Stimulated activated naive CD8-positive, alpha-beta T cell treated with anti-CD3 and anti-CD28 coated beads, Interleukin-15, amount 100 ng/mL, for 72 hours (primary cell): ENCODE data around the gene ARHGEF19.
"Not testable (repeated sequence)": the region's sequence is repeated elsewhere in the genome, so short reads cannot be mapped to it uniquely, and the experiment has no call there.

Experiments used
- ATAC-seq: fragments of 150-1000 bp; cut with Tn5 transposase; 2 replicates; pipeline ENCODE4 v1.10.0; 2021; ENCODE audit warnings: mild to moderate bottlenecking, moderate library complexity
- DNase-seq, 2 donors: peaks; one replicate each; pipeline ENCODE4 v3.0.0; 2021 to 2022
- H3K27ac Mint-ChIP-seq, 2 donors: one replicate each; pipeline ENCODE4 v1.8.0; 2022; ENCODE audit warnings: mild to moderate bottlenecking in 2 of 2, mixed read lengths in 2 of 2, moderate library complexity in 2 of 2
- H3K27me3 Mint-ChIP-seq: one replicate; pipeline ENCODE4 v1.8.0; 2022; ENCODE audit warnings: mixed read lengths
- H3K4me1 Mint-ChIP-seq: one replicate; pipeline ENCODE4 v1.8.0; 2022; ENCODE audit warnings: mild to moderate bottlenecking, mixed read lengths
- H3K4me3 Mint-ChIP-seq, 2 donors: one replicate each; pipeline ENCODE4 v1.8.0; 2022; ENCODE audit warnings: mild to moderate bottlenecking in 2 of 2, mixed read lengths in 2 of 2, moderate library complexity in 1 of 2
- H3K9me3 Mint-ChIP-seq, 2 donors: one replicate each; pipeline ENCODE4 v1.8.0; 2022; ENCODE audit warnings: mixed read lengths in 2 of 2

ARHGEF19 gene

GRCh38 chr1:16212251-16212961, at the start of gene ARHGEF19:
TSS of gene ARHGEF19 (minus strand) at chr1:16212652. CDS start at chr1:16209054, 3,598 bp downstream.
- Mint-ChIP-seq H3K9me3 (no peaks in the 10 kb centered on the region), H3K27ac (peak within 1 kb of the TSS in 1 of 2 donors; percentile 56), H3K27me3 (peaks cover 8% of the 10 kb centered on the region), H3K4me1 (peaks cover 14% of the 10 kb centered on the region), H3K4me3 (no peak within 1 kb of the TSS)
- ATAC-seq (no peak), DNase-seq (no peak)

- H3K9me3 Mint-ChIP-seq, result no peaks in the 10 kb centered on the region
- DNase-seq, result no peak
- H3K4me3 Mint-ChIP-seq, result no peak overlapping the region
- no peak overlapping the region for H3K27ac Mint-ChIP-seq
- H3K27me3 Mint-ChIP-seq, result no peaks in the 10 kb centered on the region
- peaks cover 6% of the 10 kb centered on the region for H3K4me1 Mint-ChIP-seq
- no peak for ATAC-seq
These were observed 49.6 kb upstream of the ARHGEF19 start for GRCh38 chr1:16262067-16262466.

DNA sequence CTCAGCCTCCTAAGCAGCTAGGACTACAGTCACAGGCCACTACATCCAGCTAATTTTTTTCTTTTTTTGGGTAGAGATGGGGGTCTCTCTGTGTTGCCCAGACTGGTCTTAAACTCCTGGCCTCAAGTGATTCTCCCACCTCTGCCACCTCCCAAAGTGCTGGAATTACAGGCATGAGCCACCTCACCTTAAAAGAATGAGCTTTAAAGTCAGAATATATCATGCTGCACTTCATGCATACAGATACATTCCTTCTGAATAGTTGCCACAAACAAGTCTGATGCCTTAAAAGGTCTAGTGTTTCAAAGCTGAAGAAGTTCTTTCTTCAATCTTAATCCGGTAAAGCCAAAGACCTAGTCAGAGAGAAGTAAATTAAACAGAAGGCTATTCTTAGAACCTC, 48.4 kb upstream of the ARHGEF19 start:
- Mint-ChIP-seq H3K27me3 (no peaks in the 10 kb centered on the region), H3K9me3 (no peaks in the 10 kb centered on the region), H3K4me1 (no peaks in the 10 kb centered on the region), H3K4me3 (no peak overlapping the region), H3K27ac (no peak overlapping the region)
- ATAC-seq, result no peak
- no peak for DNase-seq

DNA sequence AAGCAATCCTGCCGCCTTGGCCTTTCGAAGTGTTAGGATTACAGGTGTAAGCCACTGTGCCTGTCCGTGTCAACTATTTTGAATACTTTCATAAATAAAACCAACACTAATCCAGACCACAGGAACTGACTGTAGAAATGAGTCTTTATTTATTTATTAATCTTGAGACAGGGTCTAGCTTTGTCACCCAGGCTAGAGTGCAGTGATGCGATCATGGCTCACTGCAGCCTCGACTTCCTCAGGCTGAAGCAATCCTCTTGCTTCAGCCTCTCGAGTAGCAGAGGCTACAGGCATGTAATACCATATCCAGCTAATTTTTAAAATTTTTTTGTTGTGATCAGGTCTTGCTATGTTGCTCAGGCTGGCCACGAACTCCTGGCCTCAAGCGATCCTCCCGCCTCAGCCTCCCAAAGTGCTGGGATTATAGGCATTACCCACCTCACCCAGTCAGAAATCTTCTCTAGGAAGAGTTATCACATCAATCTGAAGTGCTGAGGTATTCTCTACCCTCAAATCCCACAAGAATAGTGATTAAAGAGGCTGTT, 46.2 kb upstream of the ARHGEF19 start:
- ATAC-seq, result no peak
- DNase-seq, result no peak
- Mint-ChIP-seq H3K9me3 (no peaks in the 10 kb centered on the region), H3K4me1 (peaks cover 6% of the 10 kb centered on the region), H3K27me3 (no peaks in the 10 kb centered on the region), H3K4me3 (no peak overlapping the region), H3K27ac (peak overlapping the region in 1 of 2 donors; percentile 42)

DNA sequence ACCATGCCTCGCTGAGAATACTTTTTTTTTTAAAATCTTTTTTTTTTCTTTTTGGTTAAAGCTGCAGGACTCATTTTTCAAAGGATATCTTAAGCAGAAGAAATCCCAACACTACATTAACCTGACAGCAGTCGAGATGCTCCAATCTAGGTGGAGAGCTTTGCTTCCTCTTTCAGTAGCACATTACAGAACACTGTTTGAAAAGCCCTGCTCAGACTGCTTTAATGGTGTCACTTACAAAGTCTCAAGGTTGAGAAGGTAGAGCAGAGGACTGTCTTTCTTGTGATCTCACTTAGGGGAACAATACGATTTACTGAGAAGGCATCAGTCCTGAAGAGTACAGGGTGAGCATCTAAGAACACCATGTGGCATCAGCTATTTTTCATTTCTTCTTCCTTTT, 45.5 kb upstream of the ARHGEF19 start:
- no peak overlapping the region for H3K4me3 Mint-ChIP-seq
- ATAC-seq (no peak), DNase-seq (no peak)
- no peaks in the 10 kb centered on the region for H3K27me3 Mint-ChIP-seq
- H3K4me1 Mint-ChIP-seq, result peaks cover 9% of the 10 kb centered on the region
- H3K27ac Mint-ChIP-seq, result no peak overlapping the region
- no peaks in the 10 kb centered on the region for H3K9me3 Mint-ChIP-seq

GRCh38 chr1:16257556-16257955, 45.1 kb upstream of the ARHGEF19 start:
- ATAC-seq, H3K4me3 Mint-ChIP-seq, DNase-seq: not testable (repeated sequence)

GRCh38 chr1:16256478-16256877, 44.0 kb upstream of the ARHGEF19 start:
- peaks cover 11% of the 10 kb centered on the region for H3K4me1 Mint-ChIP-seq
- no peak overlapping the region for H3K27ac Mint-ChIP-seq
- ATAC-seq (no peak), DNase-seq (no peak)
- H3K4me3 Mint-ChIP-seq, result no peak overlapping the region
- H3K9me3 Mint-ChIP-seq, result no peaks in the 10 kb centered on the region
- H3K27me3 Mint-ChIP-seq, result no peaks in the 10 kb centered on the region

More at GRCh38 chr1:16257556-16257955, 45.1 kb upstream of the ARHGEF19 start:
- H3K9me3 Mint-ChIP-seq, H3K27ac Mint-ChIP-seq, H3K27me3 Mint-ChIP-seq, H3K4me1 Mint-ChIP-seq: not testable (repeated sequence)

GRCh38 chr1:16254263-16254928, 41.9 kb upstream of the ARHGEF19 start:
- DNase-seq, result no peak
- Mint-ChIP-seq H3K9me3 (no peaks in the 10 kb centered on the region), H3K4me1 (peaks cover 28% of the 10 kb centered on the region), H3K4me3 (no peak overlapping the region), H3K27ac (no peak overlapping the region), H3K27me3 (no peaks in the 10 kb centered on the region)
- no peak for ATAC-seq

GRCh38 chr1:16253332-16253922, 41.0 kb upstream of the ARHGEF19 start:
- Mint-ChIP-seq H3K27me3 (no peaks in the 10 kb centered on the region), H3K4me3 (no peak overlapping the region), H3K27ac (peak overlapping the region in 1 of 2 donors; percentile 35), H3K9me3 (no peaks in the 10 kb centered on the region), H3K4me1 (peaks cover 38% of the 10 kb centered on the region)
- ATAC-seq, result no peak
- no peak for DNase-seq

- DNase-seq (no peak), ATAC-seq (no peak)
- Mint-ChIP-seq H3K9me3 (no peaks in the 10 kb centered on the region), H3K4me1 (peaks cover 40% of the 10 kb centered on the region), H3K4me3 (no peak overlapping the region), H3K27me3 (no peaks in the 10 kb centered on the region), H3K27ac (no peak overlapping the region)
These were observed 40.5 kb upstream of the ARHGEF19 start for GRCh38 chr1:16252912-16253311.

DNA sequence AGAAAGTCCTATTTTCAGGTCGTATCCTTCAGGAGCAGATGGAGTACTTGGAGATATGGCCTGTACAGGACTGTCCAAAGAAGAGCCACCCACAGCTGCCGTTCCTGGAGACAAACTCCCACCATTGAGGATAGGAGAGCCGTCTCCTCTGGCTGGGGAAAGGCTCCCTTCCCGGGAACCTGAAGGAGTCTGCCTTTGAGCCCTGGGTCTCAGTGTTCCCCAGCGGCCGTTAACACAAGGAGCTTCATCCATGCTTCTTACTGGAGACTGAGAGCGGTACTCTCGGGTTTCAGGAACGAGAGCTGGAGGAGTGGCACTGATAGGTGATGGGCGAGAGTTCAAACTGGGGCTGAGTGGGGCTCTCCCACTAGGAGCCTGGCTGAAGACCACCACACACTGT, 38.9 kb upstream of the ARHGEF19 start:
- no peak overlapping the region for H3K4me3 Mint-ChIP-seq

GRCh38 chr1:16250524-16251251, 38.2 kb upstream of the ARHGEF19 start:
- no peak for DNase-seq
- H3K27me3 Mint-ChIP-seq, result no peaks in the 10 kb centered on the region
- no peak overlapping the region for H3K27ac Mint-ChIP-seq
- H3K4me1 Mint-ChIP-seq, result peaks cover 40% of the 10 kb centered on the region
- no peak for ATAC-seq
- H3K4me3 Mint-ChIP-seq, result no peak overlapping the region
- no peaks in the 10 kb centered on the region for H3K9me3 Mint-ChIP-seq

More for the DNA sequence above, 38.9 kb upstream of the ARHGEF19 start:
- Mint-ChIP-seq H3K9me3 (no peaks in the 10 kb centered on the region), H3K27me3 (no peaks in the 10 kb centered on the region), H3K4me1 (peaks cover 40% of the 10 kb centered on the region), H3K27ac (no peak overlapping the region)
- ATAC-seq (no peak), DNase-seq (no peak)

- ATAC-seq (no peak), DNase-seq (no peak)
- Mint-ChIP-seq H3K4me3 (peak overlapping the region; percentile 16 to 43), H3K9me3 (no peaks in the 10 kb centered on the region), H3K27ac (peak overlapping the region in 1 of 2 donors; percentile 70), H3K27me3 (no peaks in the 10 kb centered on the region), H3K4me1 (peaks cover 40% of the 10 kb centered on the region)
These were observed 37.3 kb upstream of the ARHGEF19 start for GRCh38 chr1:16249596-16250241.

DNA sequence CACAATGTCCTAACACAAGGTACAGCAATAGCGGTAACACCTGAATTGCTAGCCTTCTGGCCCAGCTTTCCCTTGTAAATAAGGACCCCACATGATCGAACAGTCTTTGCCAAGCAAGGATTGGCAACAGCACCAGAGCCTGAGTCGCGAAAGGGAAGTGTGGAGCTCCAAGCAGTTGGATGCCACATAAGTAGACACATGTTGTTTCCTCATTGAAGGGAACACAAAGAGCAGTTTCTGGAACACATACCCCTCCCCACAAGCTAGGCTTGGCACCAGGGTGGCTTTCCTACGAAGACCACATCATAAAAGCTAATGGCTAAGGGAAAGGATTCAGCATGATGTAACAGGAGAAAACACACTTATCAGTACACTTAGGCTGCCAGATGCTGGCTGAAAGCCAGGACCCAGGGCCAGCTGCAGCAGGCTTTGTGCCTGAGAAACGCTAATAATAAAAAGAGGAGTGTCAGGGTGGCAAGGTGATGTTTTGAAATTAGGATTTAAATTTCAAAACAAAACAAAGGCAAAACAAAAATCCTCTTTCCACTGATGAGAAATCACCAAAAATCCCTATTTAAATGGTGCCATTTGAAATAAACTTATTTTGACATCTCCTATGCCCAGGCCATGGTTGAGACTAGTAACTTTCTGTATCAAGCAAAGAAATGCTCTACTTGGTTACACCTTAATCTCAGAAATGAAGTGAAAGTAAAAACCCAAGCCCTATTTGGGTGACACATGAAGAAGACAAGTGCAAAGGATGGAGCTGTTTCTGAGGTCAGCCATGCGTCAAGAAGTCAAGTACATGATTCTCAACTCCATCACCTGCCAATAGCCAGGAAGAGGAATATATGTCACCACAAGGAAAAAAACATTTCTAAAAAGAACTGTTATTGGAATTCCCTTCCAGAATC, 36.4 kb upstream of the ARHGEF19 start:
- Mint-ChIP-seq H3K27ac (peak overlapping the region; percentile 79 to 82), H3K4me3 (no peak overlapping the region)
- DNase-seq, result no peak

More for the DNA sequence above, 36.4 kb upstream of the ARHGEF19 start:
- H3K9me3 Mint-ChIP-seq, result no peaks in the 10 kb centered on the region
- H3K27me3 Mint-ChIP-seq, result no peaks in the 10 kb centered on the region
- peak; percentile 67 for ATAC-seq
- H3K4me1 Mint-ChIP-seq, result peaks cover 42% of the 10 kb centered on the region
